WTC11 (cell line): Measurements from ENCODE around the gene TPSAB1.

Source experiments
- ATF2 ChIP-seq: sonication (generic); formaldehyde crosslinking; IDR thresholded peaks from 2 replicates; pipeline ENCODE4 v1.8.1; 2022; ENCODE audit warnings: low read depth, missing genetic modification reagents, borderline replicate concordance
- ATF6 ChIP-seq: sonication (generic); formaldehyde crosslinking; IDR thresholded peaks from 2 replicates; pipeline ENCODE4 v1.8.1; 2023; ENCODE audit warnings: mild to moderate bottlenecking, missing genetic modification reagents
- CREB1 ChIP-seq: sonication (generic); formaldehyde crosslinking; IDR thresholded peaks from 2 replicates; pipeline ENCODE4 v1.8.0; 2023; ENCODE audit warnings: mild to moderate bottlenecking, missing genetic modification reagents
- ELF4 ChIP-seq: sonication (generic); formaldehyde crosslinking; IDR thresholded peaks from 2 replicates; pipeline ENCODE4 v1.8.1; 2022; ENCODE audit warnings: low read depth, mild to moderate bottlenecking, moderate library complexity, missing genetic modification reagents
- FOXJ3 ChIP-seq: sonication (generic); formaldehyde crosslinking; IDR thresholded peaks from 2 replicates; pipeline ENCODE4 v1.9.0; 2021; ENCODE audit warnings: missing genetic modification reagents, mild to moderate bottlenecking, borderline replicate concordance
- FOXK1 ChIP-seq: sonication (generic); formaldehyde crosslinking; IDR thresholded peaks from 2 replicates; pipeline ENCODE4 v1.8.0; 2022; ENCODE audit warnings: mild to moderate bottlenecking, moderate library complexity, missing genetic modification reagents
- MLX ChIP-seq: sonication (generic); formaldehyde crosslinking; IDR thresholded peaks from 2 replicates; pipeline ENCODE4 v1.8.1; 2023; ENCODE audit warnings: mild to moderate bottlenecking, missing genetic modification reagents, moderate library complexity
- NFE2L1 ChIP-seq: sonication (generic); formaldehyde crosslinking; IDR thresholded peaks from 2 replicates; pipeline ENCODE4 v1.8.1; 2023; ENCODE audit warnings: missing genetic modification reagents
- NR2C2 ChIP-seq: sonication (generic); formaldehyde crosslinking; IDR thresholded peaks from 2 replicates; pipeline ENCODE4 v1.8.0; 2022; ENCODE audit warnings: mild to moderate bottlenecking, missing genetic modification reagents
- SMAD3 ChIP-seq: sonication (generic); formaldehyde crosslinking; IDR thresholded peaks from 2 replicates; pipeline ENCODE4 v1.8.0; 2022; ENCODE audit warnings: missing genetic modification reagents, mild to moderate bottlenecking, borderline replicate concordance
- SP1 ChIP-seq: sonication (generic); formaldehyde crosslinking; conservative IDR thresholded peaks from 2 replicates; pipeline ENCODE4 v1.8.1; 2022; ENCODE audit warnings: missing genetic modification reagents
- ZNF232 ChIP-seq: sonication (generic); formaldehyde crosslinking; IDR thresholded peaks from 2 replicates; pipeline ENCODE4 v1.8.0; 2022; ENCODE audit warnings: mild to moderate bottlenecking, missing genetic modification reagents
- TF ChIP-seq, protein P1 (sequence below): fragments of 200-600 bp; IDR thresholded peaks from 2 replicates; pipeline ENCODE4 v1.8.0; 2022; ENCODE audit warnings: antibody characterized with exemption
- TF ChIP-seq, protein P2 (sequence below): fragments of 250-450 bp; sonication (Bioruptor Pico); conservative IDR thresholded peaks from 2 replicates; pipeline ENCODE4 v1.9.0; 2021; ENCODE audit warnings: mild to moderate bottlenecking

- TF ChIP-seq SP1 (CRISPR knock-in tag) (no peak), FOXJ3 (CRISPR knock-in tag) (no peak), ELF4 (CRISPR knock-in tag) (no peak), FOXK1 (CRISPR knock-in tag) (no peak), SMAD3 (no peak), CREB1 (no peak), ATF2 (CRISPR knock-in tag) (no peak), NR2C2 (CRISPR knock-in tag) (no peak), ZNF232 (no peak), ATF6 (CRISPR knock-in tag) (no peak), MLX (no peak), NFE2L1 (CRISPR knock-in tag) (no peak)
- TF ChIP-seq, protein P1, sequence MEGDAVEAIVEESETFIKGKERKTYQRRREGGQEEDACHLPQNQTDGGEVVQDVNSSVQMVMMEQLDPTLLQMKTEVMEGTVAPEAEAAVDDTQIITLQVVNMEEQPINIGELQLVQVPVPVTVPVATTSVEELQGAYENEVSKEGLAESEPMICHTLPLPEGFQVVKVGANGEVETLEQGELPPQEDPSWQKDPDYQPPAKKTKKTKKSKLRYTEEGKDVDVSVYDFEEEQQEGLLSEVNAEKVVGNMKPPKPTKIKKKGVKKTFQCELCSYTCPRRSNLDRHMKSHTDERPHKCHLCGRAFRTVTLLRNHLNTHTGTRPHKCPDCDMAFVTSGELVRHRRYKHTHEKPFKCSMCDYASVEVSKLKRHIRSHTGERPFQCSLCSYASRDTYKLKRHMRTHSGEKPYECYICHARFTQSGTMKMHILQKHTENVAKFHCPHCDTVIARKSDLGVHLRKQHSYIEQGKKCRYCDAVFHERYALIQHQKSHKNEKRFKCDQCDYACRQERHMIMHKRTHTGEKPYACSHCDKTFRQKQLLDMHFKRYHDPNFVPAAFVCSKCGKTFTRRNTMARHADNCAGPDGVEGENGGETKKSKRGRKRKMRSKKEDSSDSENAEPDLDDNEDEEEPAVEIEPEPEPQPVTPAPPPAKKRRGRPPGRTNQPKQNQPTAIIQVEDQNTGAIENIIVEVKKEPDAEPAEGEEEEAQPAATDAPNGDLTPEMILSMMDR, result no peak
- TF ChIP-seq, protein P2, sequence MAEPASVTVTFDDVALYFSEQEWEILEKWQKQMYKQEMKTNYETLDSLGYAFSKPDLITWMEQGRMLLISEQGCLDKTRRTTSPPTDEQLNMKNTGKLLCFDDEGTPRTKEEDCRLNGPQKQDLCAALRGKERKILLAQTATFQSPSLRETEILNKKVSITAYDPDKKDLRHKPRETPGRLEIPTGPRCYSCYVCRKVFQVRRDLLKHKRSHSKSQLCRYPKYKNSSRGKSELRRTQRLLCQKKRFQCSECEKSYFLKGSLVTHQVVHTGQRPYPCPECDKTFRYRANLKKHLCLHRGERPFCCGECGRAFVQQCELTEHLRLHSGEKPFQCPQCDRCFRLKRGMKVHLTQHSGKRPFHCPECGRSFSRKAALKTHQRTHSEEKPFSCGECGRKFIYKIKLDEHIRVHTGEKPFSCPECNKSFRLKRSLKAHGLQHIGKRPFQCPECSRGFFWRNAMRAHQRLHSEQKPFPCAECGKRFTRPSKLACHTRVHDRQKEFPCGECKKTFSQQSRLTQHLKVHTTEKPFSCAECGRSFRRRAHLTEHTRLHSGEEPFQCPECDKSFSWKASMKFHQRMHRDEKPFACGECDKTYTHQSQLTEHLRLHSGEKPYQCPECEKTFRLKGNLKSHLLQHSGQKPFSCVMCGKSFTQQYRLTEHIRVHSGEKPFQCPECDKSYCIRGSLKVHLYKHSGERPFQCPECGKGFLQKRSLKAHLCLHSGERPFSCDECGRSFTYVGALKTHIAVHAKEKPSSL, result no peak
Measured at GRCh38 chr16:1262846-1263221, 22.3 kb downstream of the TPSAB1 start.
